HG02571 (cell line): ENCODE measurements around the gene ELMOD3.
A peak's percentile ranks its signal among the peaks of the same experiment; 100 is the strongest.

Experiments
- ATAC-seq: cut with Tn5 transposase; IDR thresholded peaks from one replicate; pipeline ENCODE4 v1.9.1; 2021; ENCODE audit warnings: mild to moderate bottlenecking, moderate library complexity; ENCODE audit not compliant: unreplicated experiment

ELMOD3 gene

DNA sequence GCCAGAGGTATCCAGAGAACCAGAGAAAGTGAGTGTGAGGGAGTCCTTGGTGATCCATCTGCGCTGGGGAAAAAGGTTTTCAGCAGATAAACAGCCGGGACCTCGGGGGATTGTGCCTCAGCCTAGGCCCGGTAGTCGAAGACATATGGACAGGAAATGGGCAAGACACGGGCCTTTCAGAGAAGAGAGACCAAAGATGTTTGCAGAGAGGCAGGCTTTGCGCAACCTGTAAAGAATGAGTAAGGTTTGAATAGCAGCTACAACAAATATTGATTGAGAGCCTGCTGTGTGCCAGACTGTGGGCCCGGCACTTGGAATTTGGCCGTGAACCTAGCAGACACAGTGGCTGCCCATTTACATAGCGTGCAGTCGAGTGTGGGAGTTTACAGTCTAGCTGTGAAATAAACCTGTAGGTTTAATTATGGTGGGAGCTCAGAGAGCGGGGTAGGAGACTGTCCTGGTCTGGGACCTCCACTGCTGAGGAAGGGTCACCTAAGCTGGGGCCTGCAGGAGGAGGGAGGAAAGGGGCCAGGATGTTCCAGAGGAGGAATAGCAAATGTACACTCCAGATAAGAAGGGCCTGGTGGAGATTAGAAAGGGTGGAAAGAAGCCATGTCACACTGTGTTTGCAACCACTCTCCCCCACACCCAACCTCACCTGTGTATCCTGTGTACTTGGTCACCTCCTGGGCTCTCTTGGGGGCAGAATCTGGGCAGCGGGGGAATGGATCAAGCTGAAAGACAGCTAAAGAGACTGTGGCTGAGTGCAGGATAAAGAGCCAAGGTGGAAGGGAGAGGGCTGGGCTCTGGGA is 66.9 kb downstream of the ELMOD3 start:
- ATAC-seq, result no peak

DNA sequence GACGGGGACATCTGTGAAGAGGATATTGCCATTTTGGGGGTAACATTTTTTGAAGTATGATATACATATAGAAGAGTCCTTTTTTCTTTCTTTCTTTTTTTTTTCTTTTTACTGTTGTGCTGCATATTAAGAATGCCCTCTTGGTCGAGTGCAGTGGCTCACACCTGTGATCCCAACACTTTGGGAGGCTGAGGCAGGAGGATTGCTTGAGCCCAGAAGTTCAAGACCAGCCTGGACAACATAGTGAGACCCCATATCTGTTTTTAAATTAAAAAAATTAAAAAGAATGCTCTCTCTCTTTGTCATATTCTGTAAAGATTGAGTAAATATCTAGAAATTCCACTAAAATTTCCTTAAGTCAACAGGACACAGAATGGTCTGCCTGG is 67.5 kb downstream of the ELMOD3 start:
- ATAC-seq, result no peak

DNA sequence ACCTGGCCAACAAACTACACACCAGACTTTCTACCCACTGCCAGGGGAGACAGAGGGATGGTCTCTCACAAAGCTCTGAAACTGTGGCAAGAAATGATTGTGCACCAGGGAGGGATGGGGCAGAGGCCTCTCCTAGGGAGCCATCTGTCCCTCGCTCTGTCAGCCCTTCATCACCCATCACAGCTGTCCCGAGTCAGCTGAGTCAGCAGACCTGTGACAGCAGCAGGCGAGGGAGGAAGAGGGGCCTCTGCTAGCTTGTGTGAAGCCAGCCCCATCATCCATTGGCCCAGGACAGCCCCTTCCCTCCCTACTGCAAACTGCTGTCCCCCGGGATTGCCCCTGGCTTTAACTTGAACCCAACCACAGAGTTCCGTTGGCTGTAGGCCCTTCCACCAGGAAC is 69.0 kb downstream of the ELMOD3 start:
- no peak for ATAC-seq

DNA sequence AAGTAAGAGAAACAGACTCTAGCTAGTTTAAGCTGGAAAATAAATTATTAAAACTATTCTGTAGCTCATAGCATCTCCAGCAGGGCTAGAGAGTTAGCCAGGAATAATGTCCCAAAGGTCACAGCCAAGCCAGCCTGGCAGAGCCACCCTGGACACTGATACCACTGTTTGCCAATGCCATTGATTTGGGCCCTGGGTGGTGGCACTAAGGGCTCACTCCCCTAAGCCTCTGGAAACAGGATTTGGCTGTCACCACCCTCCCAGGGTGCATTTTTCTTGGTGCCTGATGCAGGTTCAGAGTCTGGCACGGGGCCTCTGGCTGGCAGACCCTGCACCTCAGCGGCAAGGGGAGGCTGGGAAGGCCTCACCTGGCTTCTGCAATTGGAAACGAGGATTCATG is 71.0 kb downstream of the ELMOD3 start:
- ATAC-seq, result no peak

GRCh38 chr2:85427300-85427835 is 72.8 kb downstream of the ELMOD3 start:
- ATAC-seq, result no peak

GRCh38 chr2:85428343-85428881 is 73.8 kb downstream of the ELMOD3 start:
- ATAC-seq, result no peak

GRCh38 chr2:85429213-85429923 is 74.8 kb downstream of the ELMOD3 start:
- ATAC-seq, result no peak

GRCh38 chr2:85429924-85430289 is 75.3 kb downstream of the ELMOD3 start:
- ATAC-seq, result no peak

- ATAC-seq, result no peak
Observed at GRCh38 chr2:85430752-85431569, 76.4 kb downstream of the ELMOD3 start.

- no peak for ATAC-seq
Observed at GRCh38 chr2:85431570-85432205, 77.1 kb downstream of the ELMOD3 start.

GRCh38 chr2:85433511-85434089 is 79.0 kb downstream of the ELMOD3 start:
- ATAC-seq, result no peak

DNA sequence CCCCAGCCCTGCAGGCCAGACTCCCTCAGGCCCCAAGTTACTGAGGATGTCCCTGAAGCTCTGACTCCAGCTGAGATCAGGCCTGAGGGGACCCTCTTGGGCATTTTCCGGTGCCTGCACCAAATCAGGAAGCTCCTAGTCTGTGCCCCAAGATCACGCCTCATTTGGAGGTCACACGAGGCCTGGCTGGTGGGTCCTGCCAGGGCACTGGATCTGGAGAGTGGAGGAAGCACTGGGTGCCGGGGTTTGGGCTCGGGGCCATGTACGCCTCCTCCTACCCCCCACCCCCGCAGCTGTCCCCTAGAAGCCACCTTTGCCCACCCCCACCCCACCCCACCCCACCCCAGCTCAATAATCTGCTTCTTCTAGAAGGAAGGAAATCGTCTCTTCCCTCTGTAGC is 80.1 kb downstream of the ELMOD3 start:
- ATAC-seq, result no peak

GRCh38 chr2:85435220-85435958 is 80.8 kb downstream of the ELMOD3 start:
- ATAC-seq, result no peak

GRCh38 chr2:85435981-85436835 is 81.6 kb downstream of the ELMOD3 start:
- ATAC-seq, result no peak

GRCh38 chr2:85436836-85437487 is 82.4 kb downstream of the ELMOD3 start:
- no peak for ATAC-seq

- peak; percentile 88 for ATAC-seq
Observed at GRCh38 chr2:85437488-85438200, 83.1 kb downstream of the ELMOD3 start.

- ATAC-seq, result no peak
Observed at GRCh38 chr2:85438201-85439024, 83.8 kb downstream of the ELMOD3 start.
